GM18873 (cell line): ENCODE data around the gene SEL1L3.

Source experiments
- ATAC-seq: cut with Tn5 transposase; IDR thresholded peaks from one replicate; pipeline ENCODE4 v1.9.1; 2021; ENCODE audit warnings: mild to moderate bottlenecking, moderate library complexity, moderate number of reproducible peaks; ENCODE audit not compliant: unreplicated experiment, low FRiP score

The SEL1L3 gene

GRCh38 chr4:25759101-25759500 is 103.7 kb downstream of the SEL1L3 start:
- no peak for ATAC-seq

- ATAC-seq, result no peak
Measured at GRCh38 chr4:25757452-25757851, 105.3 kb downstream of the SEL1L3 start.

- ATAC-seq, result no peak
Measured at GRCh38 chr4:25756503-25756902, 106.3 kb downstream of the SEL1L3 start.

GRCh38 chr4:25755911-25756310 is 106.9 kb downstream of the SEL1L3 start:
- no peak for ATAC-seq

- no peak for ATAC-seq
Measured at GRCh38 chr4:25753239-25753638, 109.5 kb downstream of the SEL1L3 start.

GRCh38 chr4:25750874-25751273 is 111.9 kb downstream of the SEL1L3 start:
- ATAC-seq, result no peak

DNA sequence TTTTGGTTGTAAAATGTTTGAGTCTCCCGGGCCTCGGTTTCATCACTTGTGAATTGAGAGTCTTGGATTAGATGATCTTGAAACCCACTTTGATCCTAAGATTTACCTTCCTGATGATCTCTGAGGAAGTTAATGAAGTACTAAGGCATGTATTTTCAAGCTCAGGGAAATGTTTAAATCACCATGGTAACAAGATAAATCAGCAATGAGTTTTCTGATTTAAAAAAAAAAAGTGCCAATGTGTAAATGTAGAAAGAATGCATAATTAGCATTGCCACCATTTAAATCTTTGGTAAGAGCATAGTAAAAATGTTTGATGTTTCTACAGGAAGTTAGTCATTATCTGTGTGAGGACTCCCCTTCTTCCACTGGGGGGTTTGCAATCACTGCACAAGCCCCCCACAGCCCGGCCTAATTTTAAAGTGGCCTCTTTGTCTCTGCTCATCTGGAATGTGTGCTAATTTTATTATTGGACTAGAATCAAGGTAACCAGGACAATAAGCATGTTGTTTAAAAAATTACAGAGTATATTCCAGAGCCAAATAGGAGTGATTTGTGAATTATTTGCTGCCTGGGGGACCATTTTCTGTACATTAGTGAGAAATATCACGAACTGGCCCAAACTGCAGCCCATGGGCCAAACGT is 113.5 kb downstream of the SEL1L3 start:
- no peak for ATAC-seq

DNA sequence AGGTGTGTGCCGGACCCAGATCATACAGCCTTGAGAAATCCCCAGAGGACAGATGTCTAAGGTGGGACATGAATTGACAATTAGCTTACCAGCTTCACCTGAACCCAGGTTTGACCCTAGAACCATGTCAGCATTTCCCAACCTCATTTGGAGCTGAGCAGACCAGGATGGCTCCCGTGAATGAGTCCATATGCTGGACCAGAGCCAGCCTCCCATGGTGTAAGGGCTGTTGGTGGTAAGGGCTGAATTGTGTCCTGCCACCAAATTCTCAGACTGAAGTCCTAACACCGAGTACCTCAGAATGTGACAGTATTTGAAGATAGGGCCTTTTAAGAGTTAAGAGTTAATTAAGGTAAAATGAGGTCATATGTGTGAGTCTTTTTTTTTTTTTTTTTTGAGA is 118.8 kb downstream of the SEL1L3 start:
- ATAC-seq, result no peak

- no peak for ATAC-seq
Measured at GRCh38 chr4:25729564-25729963, 133.2 kb downstream of the SEL1L3 start.

DNA sequence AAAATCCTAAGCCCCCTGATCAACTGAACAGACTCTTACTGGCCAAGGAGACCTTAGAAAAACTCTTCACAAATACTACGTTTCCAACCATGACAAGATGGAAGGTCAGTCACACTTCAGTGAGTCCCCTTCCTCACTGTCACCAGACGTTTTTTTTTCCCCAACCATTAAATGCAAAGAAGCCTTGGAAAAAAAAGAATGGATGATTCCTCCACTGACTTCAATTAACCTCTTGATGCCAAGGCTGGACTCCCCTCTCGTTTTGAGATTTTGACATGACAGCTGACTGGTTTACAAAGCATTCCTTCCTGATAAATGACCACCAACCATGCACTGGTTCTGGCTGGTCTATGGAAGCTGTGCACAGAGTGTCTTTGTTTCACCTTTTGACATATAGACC is 133.9 kb downstream of the SEL1L3 start:
- no peak for ATAC-seq

- ATAC-seq, result no peak
Measured at GRCh38 chr4:25727711-25728493, 134.9 kb downstream of the SEL1L3 start.

GRCh38 chr4:25725870-25726269 is 136.9 kb downstream of the SEL1L3 start:
- no peak for ATAC-seq

- ATAC-seq, result no peak
Measured at GRCh38 chr4:25723409-25723808, 139.4 kb downstream of the SEL1L3 start.

GRCh38 chr4:25722964-25723363 is 139.8 kb downstream of the SEL1L3 start:
- ATAC-seq, result no peak

GRCh38 chr4:25713812-25714211 is 149.0 kb downstream of the SEL1L3 start:
- ATAC-seq, result no peak

GRCh38 chr4:25712611-25713010 is 150.2 kb downstream of the SEL1L3 start:
- ATAC-seq, result no peak

DNA sequence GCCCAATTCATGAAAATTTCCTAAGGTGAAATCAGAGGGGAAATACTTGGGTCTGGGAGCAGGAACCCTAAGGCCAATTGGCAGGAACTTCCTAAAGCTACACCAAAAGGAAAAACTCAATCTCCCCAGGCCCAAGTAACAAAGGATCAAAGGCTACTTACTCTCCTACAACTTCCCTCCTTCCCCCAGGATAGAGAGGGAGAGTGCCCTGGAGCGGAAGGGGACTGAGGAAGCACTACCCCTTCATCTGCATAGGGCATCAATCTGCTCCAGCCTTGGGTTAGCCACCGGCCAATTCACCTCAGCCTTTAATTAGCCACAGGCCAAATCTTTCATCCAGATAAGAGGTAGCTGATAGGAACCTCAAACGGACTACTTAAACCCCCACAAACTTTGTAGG is 152.2 kb downstream of the SEL1L3 start:
- ATAC-seq, result no peak

GRCh38 chr4:25704516-25704915 is 158.3 kb downstream of the SEL1L3 start:
- no peak for ATAC-seq

GRCh38 chr4:25703731-25704388 is 158.9 kb downstream of the SEL1L3 start:
- no peak for ATAC-seq

GRCh38 chr4:25702848-25703247 is 159.9 kb downstream of the SEL1L3 start:
- ATAC-seq, result no peak

DNA sequence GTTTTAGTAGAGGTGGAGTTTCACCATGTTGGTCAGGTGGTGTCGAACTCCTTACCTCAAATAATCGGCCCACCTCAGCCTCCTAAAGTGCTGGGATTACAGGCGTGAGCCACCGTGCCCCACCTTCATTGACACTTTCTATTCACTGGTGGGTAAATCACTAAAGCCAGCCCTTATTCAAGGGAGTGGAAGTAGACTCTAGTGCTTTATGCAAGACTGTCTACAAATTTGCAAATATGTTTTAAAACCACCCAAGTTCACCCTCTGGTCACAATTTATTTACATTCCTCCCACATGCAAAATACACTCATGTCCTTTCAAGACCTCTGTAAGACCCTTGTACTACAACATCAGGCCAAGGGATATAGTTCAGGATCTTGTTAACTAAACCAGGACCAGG is 162.1 kb downstream of the SEL1L3 start:
- no peak for ATAC-seq

DNA sequence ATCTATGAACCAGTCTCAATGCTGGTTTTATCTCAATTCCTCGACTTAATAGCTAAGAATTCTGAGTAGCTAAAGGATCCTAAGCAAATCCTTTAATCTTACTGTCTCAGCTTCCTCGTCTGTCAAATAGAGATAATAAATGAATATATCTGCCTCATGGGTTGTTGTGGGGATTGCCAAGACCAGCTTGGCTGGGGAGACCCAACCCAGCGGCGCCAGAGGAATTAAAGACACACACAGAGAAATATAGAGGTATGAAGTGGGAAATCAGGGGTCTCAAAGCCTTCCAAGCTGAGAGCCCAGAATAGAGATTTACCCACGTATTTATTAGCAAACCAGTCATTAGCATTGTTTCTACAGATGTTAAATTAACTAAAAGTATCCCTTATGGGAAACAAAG is 165.3 kb downstream of the SEL1L3 start:
- ATAC-seq, result no peak
